SU-DHL-6 (cell line): ENCODE measurements around the gene PPFIBP1.
"Not testable (repeated sequence)": the region's sequence is repeated elsewhere in the genome, so short reads cannot be mapped to it uniquely, and the experiment has no call there.

Experiments
- H2AFZ ChIP-seq: fragments of 200-600 bp; sonication (generic); 2 replicates; pipeline ENCODE4 v1.6.1; 2014; ENCODE audit warnings: low read depth, mild to moderate bottlenecking, moderate library complexity, mixed read lengths, antibody characterized with exemption, low read length; ENCODE audit not compliant: severe bottlenecking
- H3F3A ChIP-seq: fragments of 200-600 bp; shearing (Covaris generic); 2 replicates; pipeline ENCODE4 v1.6.0; 2016; ENCODE audit warnings: antibody characterized with exemption, mild to moderate bottlenecking; ENCODE audit not compliant: insufficient read depth
- H3K27ac ChIP-seq: fragments of 200-600 bp; sonication (generic); 2 replicates; pipeline ENCODE4 v1.5.1; 2016; ENCODE audit warnings: low read depth, mild to moderate bottlenecking, low read length, moderate library complexity, mixed read lengths
- H3K27me3 ChIP-seq: fragments of 200-600 bp; sonication (generic), shearing (Covaris generic); 2 replicates; pipeline ENCODE4 v1.6.0; 2014; ENCODE audit warnings: mild to moderate bottlenecking, low read length
- H3K36me3 ChIP-seq: fragments of 200-600 bp; sonication (generic); 2 replicates; pipeline ENCODE4 v1.6.1; 2014; ENCODE audit warnings: mild to moderate bottlenecking, low read length, mixed read lengths
- H3K4me2 ChIP-seq: fragments of 300-600, 200-600 bp; shearing (Covaris generic), sonication (generic); 2 replicates; pipeline ENCODE4 v1.6.0; 2014; ENCODE audit warnings: low read length, low read depth, mild to moderate bottlenecking; ENCODE audit not compliant: poor library complexity, severe bottlenecking
- H3K4me3 ChIP-seq: fragments of 200-600 bp; sonication (generic); 2 replicates; pipeline ENCODE4 v1.5.1; 2014; ENCODE audit warnings: antibody characterized with exemption, low read length, mild to moderate bottlenecking, mixed read lengths; ENCODE audit not compliant: insufficient read depth, poor library complexity, severe bottlenecking
- H3K79me2 ChIP-seq: fragments of 200-600 bp; sonication (generic); 2 replicates; pipeline ENCODE4 v1.6.1; 2014; ENCODE audit warnings: mild to moderate bottlenecking, low read length, moderate library complexity; ENCODE audit not compliant: insufficient read depth
- H3K9ac ChIP-seq: fragments of 200-600 bp; sonication (generic); 2 replicates; pipeline ENCODE4 v1.7.0; 2014; ENCODE audit warnings: mild to moderate bottlenecking, low read length
- H3K9me2 ChIP-seq: fragments of 200-600 bp; sonication (generic); replicated peaks from 2 replicates; pipeline ENCODE4 v1.6.1; 2014; ENCODE audit warnings: low read length; ENCODE audit not compliant: insufficient read depth
- H3K9me3 ChIP-seq: fragments of 200-600 bp; sonication (generic); 2 replicates; pipeline ENCODE4 v1.6.1; 2014; ENCODE audit warnings: low read length, mixed read lengths; ENCODE audit not compliant: insufficient read depth
- H4K20me1 ChIP-seq: fragments of 200-600 bp; sonication (generic); 2 replicates; pipeline ENCODE4 v1.6.1; 2014; ENCODE audit warnings: low read depth, mild to moderate bottlenecking, antibody characterized with exemption, low read length, moderate library complexity, mixed read lengths
- CTCF ChIP-seq: fragments of 200-600 bp; sonication (generic); IDR thresholded peaks from one replicate; pipeline ENCODE4 v1.5.1; 2017; ENCODE audit warnings: antibody characterized with exemption, mild to moderate bottlenecking, low read length, moderate library complexity; ENCODE audit not compliant: insufficient read depth, poor library complexity, severe bottlenecking
- EZH2phosphoT487 ChIP-seq: fragments of 200-600 bp; sonication (generic), shearing (Covaris generic); conservative IDR thresholded peaks from 2 replicates; pipeline ENCODE4 v1.6.1; 2018; ENCODE audit warnings: mild to moderate bottlenecking, antibody characterized with exemption, low read length, moderate library complexity, mixed read lengths

The PPFIBP1 gene

GRCh38 chr12:27639265-27639664 is 115.3 kb downstream of the PPFIBP1 start:
- H3K4me3 ChIP-seq: no peak overlapping the region
- no peaks in the 10 kb centered on the region for H4K20me1 ChIP-seq
- H3K4me2 ChIP-seq: no peak overlapping the region
- no peak overlapping the region for H3K27ac ChIP-seq
- H3K79me2 ChIP-seq: no peaks in the 10 kb centered on the region
- no peak for TF ChIP-seq EZH2phosphoT487
- TF ChIP-seq CTCF: no peak
- H2AFZ ChIP-seq: no peak overlapping the region
- H3F3A ChIP-seq: no peaks in the 10 kb centered on the region
- no peaks in the 10 kb centered on the region for H3K9me2 ChIP-seq
- H3K36me3 ChIP-seq: no peaks in the 10 kb centered on the region
- no peak overlapping the region for H3K9ac ChIP-seq
- H3K9me3 ChIP-seq: no peaks in the 10 kb centered on the region
- no peaks in the 10 kb centered on the region for H3K27me3 ChIP-seq

DNA sequence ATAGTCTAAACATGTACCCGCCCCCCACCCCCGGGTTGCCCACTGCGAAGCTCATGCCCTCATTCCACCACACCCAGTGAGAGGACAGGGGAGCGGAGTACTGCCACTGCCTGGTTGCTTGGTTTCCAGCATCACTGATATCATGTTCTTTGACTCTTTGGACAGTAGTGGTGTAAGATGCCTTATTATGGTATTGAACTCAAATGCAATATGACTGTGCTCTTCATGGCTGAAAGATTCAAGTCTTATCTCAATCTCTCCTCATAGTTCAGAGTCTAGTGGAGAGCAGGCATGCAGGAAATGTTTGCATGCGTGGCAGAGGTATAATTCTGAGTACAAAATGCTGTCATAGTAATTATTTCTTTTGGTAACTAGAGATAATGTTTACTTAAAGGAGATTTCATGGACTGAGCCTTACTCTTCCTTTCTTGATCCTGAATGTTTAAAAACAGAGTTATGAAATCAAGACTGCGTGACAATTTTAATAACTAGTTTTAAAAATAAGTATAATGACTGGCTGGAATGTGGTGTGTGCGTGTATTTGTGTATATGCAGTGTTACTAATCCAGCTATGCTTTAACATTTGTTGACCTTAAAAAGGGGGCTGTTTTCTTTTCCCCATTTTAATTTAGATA is 116.7 kb downstream of the PPFIBP1 start:
- not testable (repeated sequence) for H2AFZ ChIP-seq, H3K4me2 ChIP-seq, H3K27ac ChIP-seq, H3K4me3 ChIP-seq, H4K20me1 ChIP-seq, H3K9me3 ChIP-seq, H3K27me3 ChIP-seq, H3K36me3 ChIP-seq, H3K9me2 ChIP-seq, H3F3A ChIP-seq, H3K79me2 ChIP-seq, H3K9ac ChIP-seq

GRCh38 chr12:27642361-27642760 is 118.4 kb downstream of the PPFIBP1 start:
- not testable (repeated sequence) for H3K4me3 ChIP-seq, H3K4me2 ChIP-seq, H3K36me3 ChIP-seq, H3F3A ChIP-seq, H3K9me3 ChIP-seq, H3K9ac ChIP-seq, H4K20me1 ChIP-seq, H3K27me3 ChIP-seq, H3K9me2 ChIP-seq, H3K79me2 ChIP-seq, H2AFZ ChIP-seq, H3K27ac ChIP-seq

GRCh38 chr12:27642892-27643291 is 118.9 kb downstream of the PPFIBP1 start:
- H2AFZ ChIP-seq, H3K4me2 ChIP-seq, H3K4me3 ChIP-seq, H4K20me1 ChIP-seq, H3K79me2 ChIP-seq, H3F3A ChIP-seq, H3K9me2 ChIP-seq, H3K9ac ChIP-seq, H3K27me3 ChIP-seq, H3K27ac ChIP-seq, H3K36me3 ChIP-seq, H3K9me3 ChIP-seq: not testable (repeated sequence)

DNA sequence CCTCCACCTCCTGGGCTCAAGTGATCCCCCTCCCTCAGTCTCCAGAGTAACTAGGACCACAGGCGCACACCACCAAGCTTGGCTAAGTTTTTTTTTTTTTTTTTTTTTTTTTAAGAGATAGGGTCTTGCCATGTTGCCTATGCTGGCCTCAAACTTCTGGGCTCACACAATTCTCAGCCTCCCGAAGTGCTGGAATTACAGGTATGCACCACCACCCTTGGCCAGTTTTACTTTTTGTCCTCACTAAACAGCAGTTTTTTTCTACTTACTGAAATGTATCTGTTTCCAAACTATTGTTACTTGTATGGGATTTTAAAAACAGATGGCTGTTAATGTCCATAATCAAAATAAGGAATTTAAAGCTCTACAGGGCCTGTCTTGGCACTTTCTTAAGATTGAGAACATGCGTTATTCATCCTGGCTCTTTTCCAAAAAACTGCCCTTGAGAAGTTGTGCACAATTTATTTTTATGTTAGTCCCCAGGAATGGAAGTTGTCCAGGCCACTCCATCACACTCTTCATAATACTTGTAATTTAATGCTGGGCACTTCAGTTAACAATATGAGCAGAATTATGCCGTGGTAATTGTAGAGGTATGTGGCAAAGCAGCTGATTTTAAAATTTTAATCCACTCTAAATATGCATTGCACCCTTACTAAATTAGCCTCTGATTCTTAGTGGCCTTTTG is 120.3 kb downstream of the PPFIBP1 start:
- H3K9me2 ChIP-seq: no peaks in the 10 kb centered on the region
- no peaks in the 10 kb centered on the region for H3K79me2 ChIP-seq
- H3K27me3 ChIP-seq: no peaks in the 10 kb centered on the region
- H3K27ac ChIP-seq: no peak overlapping the region
- no peaks in the 10 kb centered on the region for H3K36me3 ChIP-seq
- H3K4me2 ChIP-seq: no peak overlapping the region
- no peaks in the 10 kb centered on the region for H4K20me1 ChIP-seq
- H3K4me3 ChIP-seq: no peak overlapping the region
- no peak overlapping the region for H2AFZ ChIP-seq
- H3K9ac ChIP-seq: no peak overlapping the region
- no peak for TF ChIP-seq EZH2phosphoT487
- TF ChIP-seq CTCF: no peak
- H3F3A ChIP-seq: no peaks in the 10 kb centered on the region
- H3K9me3 ChIP-seq: no peaks in the 10 kb centered on the region
